ENCODE data around the gene SORCS3.

- TF ChIP-seq CTCF (IDR thresholded peaks at IDR 0.05) = no peak
- no peak for TF ChIP-seq SIN3A (IDR thresholded peaks at IDR 0.05; ENCODE audit: borderline replicate concordance, insufficient read depth, low read depth, low read length)
- TF ChIP-seq POLR2AphosphoS5 (IDR thresholded peaks at IDR 0.05; ENCODE audit: low read depth, low read length) = no peak
- no peak for TF ChIP-seq REST (IDR thresholded peaks at IDR 0.05; ENCODE audit: insufficient read depth in 1 of 2, low read depth in 2 of 2, low read length in 1 of 2)
- TF ChIP-seq TCF7L2 (IDR thresholded peaks at IDR 0.05; ENCODE audit: low read depth, low read length) = no peak
Observed at GRCh38 chr10:105094048-105094447, 453.0 kb downstream of the SORCS3 start.
